Right kidney (tissue), 9 donors: ENCODE data around the gene MRGPRD.

Experiments
- DNase-seq: peaks from one replicate; pipeline ENCODE4 v3.0.0-alpha.2; 2016
- long read RNA-seq, 8 donors: transcript quantifications; one replicate each; lab custom pipeline, GENCODE V29; 2026

MRGPRD gene, protein sequence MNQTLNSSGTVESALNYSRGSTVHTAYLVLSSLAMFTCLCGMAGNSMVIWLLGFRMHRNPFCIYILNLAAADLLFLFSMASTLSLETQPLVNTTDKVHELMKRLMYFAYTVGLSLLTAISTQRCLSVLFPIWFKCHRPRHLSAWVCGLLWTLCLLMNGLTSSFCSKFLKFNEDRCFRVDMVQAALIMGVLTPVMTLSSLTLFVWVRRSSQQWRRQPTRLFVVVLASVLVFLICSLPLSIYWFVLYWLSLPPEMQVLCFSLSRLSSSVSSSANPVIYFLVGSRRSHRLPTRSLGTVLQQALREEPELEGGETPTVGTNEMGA
- long read RNA-seq, donor 1, result 0 reads
- long read RNA-seq, donor 2, result 0 reads
- long read RNA-seq, donor 3, result 0 reads
- long read RNA-seq, donor 4, result 0 reads
- long read RNA-seq, donor 5, result 0 reads
- long read RNA-seq, donor 6, result 0 reads
- long read RNA-seq, donor 7, partial matches to known transcripts, result 0 of 1 reads
- long read RNA-seq, donor 7, other reads (novel, unspliced or antisense), result 0 of 1 reads
- long read RNA-seq, donor 8, result 0 reads

DNA sequence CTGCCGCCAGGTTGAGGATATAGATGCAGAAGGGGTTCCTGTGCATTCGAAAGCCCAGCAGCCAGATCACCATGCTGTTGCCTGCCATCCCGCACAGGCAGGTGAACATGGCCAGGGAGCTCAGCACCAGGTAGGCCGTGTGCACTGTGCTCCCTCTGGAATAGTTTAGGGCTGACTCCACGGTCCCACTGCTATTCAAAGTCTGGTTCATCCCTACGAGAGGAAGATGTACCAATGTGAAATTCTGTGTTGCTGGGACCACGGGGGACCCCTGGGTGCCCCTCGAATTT lies at the start of gene MRGPRD:
TSS of gene MRGPRD (minus strand) at position 211 of the 290 bp plus-strand sequence. CDS start at position 211, 0 bp downstream.
- no peak for DNase-seq

DNA sequence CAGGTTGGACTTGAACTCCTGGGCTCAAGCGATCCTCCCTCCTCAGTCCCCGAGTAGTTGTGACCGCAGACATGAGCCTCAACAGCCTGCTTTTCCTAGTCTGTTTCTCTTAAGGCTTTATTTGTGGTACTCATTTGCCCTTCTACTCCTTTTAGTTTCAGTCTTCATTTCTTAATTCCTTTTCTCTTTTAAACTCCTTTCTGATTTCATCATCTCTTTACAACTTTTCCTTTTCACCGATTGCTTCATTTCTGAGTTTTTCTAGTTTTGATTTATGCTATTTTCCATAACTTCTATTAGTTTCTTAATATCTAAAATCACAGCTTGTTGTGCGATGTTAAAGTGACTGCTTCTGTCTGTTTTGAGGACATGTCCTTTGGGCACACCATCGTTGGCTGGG lies 49.5 kb upstream of the MRGPRD start:
- no peak for DNase-seq

DNA sequence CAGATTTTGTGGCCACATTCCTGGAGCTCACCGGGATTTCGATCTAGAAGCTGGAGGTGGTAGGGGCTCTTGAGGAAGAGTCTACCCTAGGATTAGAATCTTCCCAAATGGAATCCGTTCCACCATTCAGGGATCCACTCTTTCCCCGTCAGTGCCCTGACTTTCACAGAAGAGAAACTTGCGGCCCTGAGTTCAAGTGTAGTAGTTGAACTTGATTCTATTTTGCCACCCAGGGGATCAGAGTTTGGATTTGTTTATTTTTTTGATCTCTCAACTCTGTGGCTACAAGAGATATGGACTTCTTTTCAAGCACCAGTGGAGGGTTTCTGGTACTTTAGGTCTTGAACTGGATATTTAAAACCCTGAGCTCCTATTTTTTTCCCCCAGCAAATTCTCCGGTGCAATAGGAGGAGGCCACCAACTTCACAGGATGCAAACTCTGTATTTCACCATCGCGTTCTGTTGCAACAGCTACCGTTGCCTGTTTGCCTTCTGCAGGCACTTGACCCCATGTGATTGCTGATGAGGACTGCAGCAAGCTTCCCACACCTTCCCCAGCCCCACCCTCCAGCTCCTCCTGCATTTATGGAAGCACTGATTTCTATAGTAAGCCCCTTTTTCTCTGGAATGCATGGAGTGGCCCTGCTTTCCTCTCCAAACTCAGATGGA lies 47.1 kb upstream of the MRGPRD start:
- no peak for DNase-seq

DNA sequence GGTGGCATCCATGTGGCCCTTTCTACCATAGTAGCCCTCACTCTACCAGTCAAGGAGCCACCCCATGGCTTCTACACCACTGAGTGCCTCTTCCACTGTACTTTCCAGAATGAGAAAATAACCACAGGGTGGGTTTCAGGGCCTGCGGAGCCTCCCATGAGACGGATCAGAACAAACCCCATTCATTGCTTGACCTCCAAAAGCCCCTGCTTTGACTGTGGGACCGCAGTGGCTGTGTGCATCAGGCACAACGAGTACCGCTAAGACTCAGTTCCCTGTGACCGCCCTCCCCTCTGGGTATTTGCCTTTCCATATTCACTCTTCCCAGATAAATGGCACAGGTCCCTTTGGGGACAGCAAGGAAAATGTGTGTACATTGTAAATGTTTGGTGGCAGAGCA lies 43.7 kb upstream of the MRGPRD start:
- no peak for DNase-seq

DNA sequence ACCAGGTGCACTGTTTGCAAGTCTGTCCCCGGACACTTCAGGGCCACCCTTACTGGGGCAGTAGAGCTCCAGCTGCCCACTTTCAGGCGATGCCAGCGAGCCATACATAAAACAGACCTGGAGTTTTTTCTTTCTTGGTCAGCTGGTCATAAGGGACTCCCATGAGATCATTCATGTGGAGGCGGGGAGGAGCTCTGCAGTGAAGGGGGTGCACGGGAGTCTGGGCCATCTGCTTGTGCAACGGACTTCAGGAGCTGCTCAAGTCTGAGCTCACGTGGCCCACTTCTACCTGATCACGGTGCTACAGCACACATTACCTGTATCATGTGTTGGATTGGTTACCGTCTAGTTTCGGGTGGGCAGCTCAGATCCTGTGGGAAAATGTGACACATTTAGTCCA lies 41.5 kb upstream of the MRGPRD start:
- no peak for DNase-seq

DNA sequence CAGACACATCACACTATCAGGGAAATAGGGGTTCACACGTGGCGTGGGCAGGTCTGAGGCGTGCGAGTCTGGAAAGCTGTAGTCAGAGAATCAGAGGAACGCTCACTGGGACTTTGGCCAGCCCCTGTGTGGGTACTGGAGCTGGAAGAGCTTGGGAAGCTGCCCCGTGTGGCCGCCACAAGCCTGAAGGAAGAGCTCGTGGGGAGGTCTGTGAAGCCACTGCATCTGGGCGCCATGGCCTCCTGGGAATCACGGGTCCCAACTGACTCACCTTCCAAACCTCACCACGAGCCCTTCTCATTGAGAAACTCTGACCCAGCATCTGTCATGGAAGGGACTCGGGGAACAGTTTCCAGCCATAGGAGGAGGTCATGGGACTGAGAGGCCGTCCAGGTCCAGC lies 38.1 kb upstream of the MRGPRD start:
- DNase-seq, result no peak

DNA sequence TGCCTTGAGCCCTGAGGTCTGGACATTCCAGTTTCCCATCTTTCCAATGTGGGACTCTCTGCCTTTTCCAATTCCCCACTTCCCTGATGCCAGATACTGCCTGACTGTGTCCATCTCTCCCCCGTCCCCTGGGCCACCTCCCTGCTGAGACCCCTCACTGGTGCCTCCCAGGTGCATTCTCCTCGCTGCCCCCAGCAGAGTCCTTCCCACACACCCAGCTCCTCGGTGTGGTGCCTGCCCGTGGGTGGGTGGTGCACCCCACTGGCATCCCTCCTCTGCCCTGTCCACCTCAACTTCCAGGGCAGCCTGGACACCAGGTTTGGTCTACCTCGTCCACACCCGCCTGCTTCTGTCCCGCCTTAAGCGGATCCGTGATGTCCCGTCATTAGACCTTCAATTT lies 37.2 kb upstream of the MRGPRD start:
- DNase-seq, result no peak

DNA sequence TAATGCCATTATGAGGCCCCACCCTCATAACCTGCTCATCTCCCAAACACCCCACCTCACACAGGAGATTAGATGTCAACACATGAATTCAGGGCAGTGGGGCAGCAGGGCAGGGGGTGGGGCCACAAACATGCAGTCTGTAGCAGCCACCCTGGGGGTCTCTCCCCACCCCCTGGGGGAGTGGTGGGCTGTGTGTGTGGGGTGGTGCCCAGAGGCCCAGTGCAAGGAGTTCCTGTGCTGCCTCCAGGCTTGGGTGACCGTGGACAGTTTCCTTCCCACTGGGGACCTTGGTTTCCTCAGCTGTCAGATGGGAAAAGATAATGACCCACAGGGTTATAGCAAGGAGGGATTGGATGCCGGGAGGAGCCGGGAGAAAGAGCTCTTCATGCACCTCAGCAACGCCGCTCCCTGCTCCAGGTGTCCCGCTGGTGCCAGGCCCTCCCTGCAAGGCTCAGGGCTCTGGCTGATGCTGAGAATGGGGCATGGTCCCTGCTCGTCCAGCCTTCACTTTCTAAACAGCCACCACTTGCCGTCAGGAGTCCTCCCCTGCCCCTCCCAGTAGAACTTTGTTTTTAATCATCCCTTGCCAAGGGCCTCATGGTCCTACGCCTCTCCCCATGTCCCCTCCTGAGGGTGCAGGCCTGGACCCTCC lies 34.2 kb upstream of the MRGPRD start:
- DNase-seq, result no peak

DNA sequence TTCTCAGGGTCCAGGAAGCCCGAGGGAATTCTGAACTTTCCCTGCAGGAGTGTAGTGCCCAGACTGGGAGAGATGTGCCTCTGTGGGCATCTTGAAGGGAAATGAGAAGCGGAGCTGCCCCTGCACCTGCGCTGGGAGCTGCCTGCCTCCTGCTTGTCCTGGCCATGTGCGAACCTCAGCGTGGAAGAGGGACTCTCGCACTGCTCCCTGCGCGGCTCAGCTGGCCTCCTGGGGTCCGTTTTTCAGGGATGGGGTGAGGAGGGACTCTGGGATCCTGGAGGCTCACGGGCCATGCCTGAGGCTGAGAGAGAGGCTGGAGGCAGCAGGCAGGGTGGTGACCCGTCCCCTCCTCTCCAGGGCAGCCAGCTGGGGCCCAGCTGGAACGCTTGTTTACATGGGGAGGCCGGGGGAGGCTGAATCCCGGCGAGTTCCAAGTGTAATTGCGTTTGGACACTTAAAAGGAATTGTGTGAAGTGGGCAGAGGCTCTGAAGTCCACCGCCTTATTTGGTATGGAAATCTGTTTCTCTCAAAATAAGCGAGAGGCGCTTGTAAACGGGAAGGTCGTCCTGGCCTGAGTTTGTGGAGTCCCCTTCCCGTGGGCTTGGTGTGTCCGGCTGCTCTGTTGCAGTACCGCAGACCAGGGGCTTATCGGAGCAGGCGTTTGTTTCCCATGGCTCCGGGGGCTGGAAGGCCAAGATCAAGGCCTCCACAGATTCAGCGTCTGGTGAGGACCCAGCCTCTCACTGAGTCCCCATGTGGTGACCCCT lies 33.5 kb upstream of the MRGPRD start:
- peak; percentile 70 for DNase-seq

DNA sequence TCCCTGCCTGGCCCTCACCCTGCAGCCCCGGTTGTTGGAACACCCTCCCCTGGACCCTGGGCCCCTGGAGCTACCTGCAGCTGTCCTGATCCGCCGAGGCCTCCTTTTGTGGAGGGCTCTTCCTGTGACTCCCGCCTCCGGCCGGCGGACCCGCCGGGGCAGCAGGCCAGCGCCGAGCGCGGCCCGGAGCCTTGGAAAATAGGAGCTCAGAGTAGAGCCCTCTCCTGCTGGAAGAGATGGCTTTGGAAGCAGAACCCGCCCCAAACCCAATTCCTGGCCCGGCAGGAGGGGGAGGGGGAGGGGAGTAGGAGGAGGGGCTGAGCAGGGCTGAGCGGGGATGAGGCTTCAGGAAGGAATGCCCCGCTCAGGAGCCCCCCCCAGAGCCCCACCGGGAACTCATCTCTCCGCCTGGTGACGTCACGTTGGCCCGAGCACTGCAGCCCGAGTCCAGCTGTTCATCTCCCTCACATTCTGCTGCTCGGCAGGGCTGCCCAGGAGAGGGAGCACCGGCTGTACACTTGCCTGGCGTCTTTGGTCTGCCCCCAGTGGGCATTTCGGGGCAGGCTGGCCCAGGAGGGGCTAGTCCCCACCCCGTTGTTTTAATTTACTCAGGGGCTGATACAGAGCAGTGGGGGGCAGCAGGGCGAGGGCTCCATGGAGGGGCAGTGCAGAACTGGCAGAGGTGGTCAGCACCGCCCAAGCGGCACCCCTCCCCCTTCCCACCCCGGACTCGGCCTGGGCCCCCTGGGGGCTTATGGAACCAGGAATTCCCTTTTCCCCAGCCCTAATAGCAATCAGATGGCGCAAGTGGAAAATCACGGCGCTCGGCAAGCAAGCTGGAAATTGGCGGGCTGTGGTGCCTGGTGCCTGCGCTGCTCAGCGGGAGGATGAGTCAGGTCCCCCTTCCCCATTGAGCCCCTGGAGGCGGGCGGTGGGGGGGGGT lies 32.5 kb upstream of the MRGPRD start, which contains the start of gene MRGPRF:
TSS of gene MRGPRF (minus strand) at position 238 of the 943 bp plus-strand sequence. CDS start 3,345 bp downstream, outside the sequence.
- peak; percentile 59 for DNase-seq

DNA sequence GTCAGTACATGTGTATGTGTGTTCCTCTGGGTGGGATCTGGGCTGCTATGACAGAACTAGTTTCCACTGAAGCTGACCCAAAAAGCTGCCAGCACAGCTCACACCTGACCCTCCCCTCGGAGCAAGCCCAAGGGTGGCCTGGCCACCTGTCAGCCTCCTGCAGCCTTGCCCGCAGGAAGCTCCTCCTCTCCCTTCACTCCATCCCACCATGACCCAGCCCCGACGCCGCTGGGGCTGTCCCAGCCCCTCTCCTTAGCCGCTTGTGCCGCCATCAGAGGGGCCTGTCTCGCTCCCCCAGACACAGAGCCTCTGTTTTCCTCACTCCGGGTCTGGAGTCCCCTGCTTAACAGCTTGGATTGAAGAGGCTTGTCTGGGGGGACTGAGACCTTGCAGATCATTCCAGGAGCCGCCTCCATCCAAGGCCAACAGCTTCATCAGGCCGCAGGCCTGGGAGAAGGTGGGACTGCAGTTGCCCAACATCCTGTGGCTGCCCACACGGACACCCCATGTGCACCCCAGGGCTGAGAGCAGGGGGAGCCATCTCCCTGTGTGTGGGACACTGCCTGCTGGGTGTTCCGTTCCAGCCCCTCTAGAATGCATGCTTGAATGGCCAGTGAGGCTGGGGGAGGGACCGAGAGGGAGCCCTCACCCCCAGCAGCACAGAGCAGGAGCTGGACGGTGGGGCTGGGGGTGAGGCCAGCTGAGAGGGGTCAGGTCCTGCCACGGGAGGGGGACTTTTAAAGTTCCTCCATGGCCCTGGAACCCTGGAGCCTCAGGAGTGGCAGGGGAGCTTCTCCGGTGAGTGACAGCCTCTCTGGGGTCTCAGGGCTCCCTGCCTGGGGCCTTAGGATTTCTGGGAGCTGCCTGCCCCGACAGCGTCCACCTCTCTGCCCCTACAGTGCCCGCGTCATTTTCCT lies 31.6 kb upstream of the MRGPRD start:
- no peak for DNase-seq

DNA sequence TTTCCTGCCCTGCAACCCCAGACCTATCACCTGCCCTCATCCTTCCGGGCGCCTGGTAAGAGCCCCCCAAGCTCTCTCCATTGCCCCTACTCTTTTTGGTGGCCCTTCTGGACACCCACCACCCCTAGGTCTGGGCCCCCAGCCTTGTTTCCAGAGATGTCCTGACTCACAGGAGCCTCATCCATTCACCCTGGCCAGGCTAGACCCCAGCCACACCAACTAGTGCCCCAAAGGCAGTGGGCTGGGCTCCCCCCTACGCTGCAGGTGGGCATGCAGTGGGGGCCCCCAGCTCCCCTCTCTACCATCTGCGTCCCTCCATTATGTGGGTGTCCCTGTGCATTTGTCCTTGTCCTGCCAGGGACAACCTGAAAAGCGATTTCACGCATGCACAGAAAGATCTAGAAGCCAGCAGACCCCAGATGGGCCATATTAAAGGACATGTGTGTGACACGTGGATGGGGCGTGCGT lies 30.9 kb upstream of the MRGPRD start:
- DNase-seq, result no peak

DNA sequence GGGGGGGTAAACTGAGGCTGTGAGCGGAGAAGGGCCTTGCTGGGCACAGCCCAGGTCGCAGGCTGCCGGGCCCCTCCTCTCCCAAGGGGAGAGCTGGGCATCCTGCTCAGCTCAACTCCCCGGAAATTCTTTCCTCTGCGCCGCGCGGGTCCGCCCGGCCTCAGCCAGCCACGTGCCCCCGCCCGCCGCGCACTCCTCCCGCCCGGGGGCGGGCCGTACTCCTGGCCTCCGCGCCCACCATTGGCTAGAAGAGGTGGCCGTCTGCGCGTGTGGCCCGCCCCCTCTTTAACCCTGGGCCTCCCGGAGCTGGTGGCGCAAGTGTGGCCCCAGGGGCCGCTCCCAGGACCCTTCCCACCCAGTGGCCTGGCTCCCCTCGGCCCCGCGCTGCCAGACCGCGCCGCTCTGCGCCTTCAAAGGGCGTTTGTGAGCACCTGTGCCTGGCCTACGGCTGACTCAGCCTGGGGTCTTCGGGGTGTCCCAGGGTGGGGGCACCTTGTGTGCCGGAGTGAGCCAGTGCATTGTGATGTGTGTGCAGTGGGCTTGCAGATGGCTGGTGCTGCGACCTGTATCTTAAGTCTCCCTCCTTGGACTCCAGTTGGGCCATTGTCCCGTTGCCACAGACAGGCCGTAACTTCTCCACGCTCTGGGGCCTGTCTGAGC lies 30.3 kb upstream of the MRGPRD start:
- peak; percentile 75 for DNase-seq

DNA sequence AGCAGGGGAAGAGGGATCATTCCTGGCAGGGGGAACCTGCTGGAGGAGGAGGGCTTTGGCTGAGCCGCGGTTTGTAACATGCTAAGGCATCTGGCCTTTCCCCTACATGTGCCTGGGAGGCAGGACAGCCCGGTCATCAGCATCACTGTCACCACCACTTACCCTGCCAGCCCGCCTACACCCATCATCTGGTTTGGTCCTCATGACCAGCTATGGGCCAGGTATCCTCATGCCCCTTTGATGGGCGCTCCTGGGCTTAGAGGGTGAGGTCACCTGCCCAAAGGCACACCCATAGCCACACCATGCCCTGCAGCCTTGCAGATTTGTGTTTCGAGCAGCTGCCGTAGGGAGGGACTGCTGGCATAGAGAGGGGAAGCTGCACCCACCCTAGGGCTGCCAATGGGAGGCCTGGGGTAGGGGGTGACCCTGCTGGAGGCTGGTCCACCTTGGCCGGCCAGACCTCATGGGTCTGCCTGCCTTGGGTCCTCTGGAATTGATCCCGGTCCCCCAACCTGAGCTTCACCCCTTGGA lies 29.6 kb upstream of the MRGPRD start:
- no peak for DNase-seq

DNA sequence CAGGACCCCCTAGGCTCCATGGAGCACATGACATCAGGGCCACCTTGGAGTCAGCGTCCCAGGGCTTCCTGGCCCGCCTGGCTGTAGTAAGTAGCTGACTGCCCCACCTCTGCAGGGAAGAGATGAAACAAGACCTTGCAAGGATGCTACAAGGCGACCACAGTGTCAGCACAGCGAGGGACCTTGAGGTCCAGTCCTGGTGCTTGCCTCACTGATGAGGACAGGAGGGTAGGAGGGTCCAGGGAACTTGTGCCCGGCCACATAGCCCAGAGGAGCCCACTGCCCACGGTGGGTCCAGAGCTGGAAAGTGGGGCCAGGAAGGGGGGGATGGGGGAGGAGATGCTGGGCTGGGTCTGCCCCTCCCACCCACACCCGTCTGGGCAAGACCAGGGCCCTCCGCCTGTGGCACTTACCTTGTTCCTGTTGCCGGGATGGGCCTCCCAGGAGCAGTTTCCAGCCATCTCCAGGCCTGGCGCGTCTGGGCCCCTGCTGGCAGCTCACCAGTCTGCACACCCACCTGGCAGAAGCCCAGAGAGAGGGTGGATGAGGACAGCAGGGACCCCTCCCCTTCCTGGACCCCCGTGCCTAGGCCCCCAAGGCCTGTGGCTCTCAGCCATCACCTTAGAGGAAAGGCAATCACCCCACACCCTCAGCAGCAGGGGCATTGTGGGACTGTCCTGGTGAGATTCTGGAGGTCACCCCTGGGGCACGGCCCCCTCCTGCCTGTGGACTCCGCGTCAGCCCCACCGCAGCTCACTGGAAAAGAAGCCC lies 28.8 kb upstream of the MRGPRD start:
- DNase-seq, result no peak

DNA sequence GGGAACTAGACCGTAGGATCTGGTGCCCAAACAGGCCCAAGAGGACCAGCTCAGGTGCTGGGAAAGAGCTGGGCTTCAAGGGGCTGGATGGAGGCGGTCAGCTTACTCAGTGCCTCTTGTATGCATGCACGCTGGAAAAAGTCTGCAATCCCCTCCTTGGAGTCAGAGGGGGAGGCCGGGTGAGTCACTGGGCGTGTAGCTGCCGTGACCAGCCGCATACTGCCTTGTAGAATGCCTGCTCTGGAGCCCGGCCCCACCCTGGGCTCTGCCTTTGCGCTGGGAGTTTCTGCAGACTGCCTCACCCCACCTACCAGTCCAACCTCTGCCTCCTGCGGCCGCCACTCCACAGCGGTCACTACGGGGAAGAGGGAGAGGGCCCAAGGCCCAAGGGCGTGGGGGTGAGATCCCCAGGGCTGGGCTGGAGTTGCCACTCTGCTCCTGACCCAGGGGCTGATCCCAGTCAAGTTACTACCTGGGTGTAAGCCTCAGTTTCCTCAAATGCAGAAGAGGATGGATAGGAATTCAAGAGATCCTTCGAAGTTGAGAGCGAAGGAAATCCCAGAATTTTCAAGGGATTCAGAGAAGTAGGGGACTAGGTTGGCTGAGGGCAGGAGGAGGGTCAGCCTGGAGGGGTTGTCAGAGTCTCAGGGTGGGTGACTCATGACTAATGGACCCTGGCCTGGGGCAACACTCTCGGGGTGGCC lies 28.1 kb upstream of the MRGPRD start:
- no peak for DNase-seq

DNA sequence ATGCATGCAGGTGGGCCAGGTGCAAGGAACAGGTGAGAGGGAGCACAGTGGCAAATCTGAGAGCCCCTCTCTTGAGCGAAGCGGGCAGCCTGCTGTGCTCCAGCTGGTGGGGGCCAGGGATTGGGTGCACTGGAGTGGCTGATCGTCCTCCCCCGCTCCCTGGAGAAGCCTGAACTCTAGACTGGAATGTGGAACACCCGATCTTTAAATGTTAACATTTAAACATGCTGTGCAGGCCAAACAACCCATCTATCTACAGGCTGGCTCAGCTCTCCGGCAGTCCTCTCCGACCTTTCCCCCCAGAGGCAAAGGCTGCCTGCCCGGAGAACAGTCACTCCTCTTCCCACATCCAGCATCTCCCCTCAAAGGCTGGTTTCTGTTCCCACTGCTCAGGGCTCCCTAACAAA lies 27.2 kb upstream of the MRGPRD start:
- DNase-seq, result no peak

DNA sequence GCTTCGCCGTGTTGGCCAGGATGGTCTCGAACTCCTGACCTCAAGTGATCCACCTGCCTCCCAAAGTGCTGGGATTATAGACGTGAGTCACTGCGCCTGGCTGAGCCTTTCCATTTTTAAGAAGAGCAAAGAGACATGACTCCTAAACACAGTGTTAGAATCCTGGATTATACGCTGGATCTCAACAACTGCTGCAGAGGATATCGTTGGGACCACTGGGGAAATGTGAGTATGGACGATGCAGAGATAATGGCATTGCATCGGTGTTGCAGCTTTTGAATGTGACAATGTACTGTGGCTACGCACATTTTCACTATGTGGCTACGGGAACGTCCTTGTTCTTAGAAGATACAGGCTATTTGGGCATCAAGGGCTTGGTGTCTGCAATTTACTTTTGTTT lies 26.0 kb upstream of the MRGPRD start:
- no peak for DNase-seq
